PC-3 (cell line): ENCODE results near the gene ANKS4B.

Experiments
- EZH2 ChIP-seq: fragments of 300-600 bp; sonication (generic); IDR thresholded peaks from one replicate; pipeline ENCODE4 v1.6.1; 2017; ENCODE audit warnings: antibody characterized with exemption, mild to moderate bottlenecking, low read length; ENCODE audit not compliant: unreplicated experiment
- TF ChIP-seq, protein P1 (sequence below): fragments of 300-600 bp; sonication (generic); conservative IDR thresholded peaks from 2 replicates; pipeline ENCODE4 v1.5.1; 2017; ENCODE audit warnings: antibody characterized with exemption, low read depth, mild to moderate bottlenecking, low read length

DNA sequence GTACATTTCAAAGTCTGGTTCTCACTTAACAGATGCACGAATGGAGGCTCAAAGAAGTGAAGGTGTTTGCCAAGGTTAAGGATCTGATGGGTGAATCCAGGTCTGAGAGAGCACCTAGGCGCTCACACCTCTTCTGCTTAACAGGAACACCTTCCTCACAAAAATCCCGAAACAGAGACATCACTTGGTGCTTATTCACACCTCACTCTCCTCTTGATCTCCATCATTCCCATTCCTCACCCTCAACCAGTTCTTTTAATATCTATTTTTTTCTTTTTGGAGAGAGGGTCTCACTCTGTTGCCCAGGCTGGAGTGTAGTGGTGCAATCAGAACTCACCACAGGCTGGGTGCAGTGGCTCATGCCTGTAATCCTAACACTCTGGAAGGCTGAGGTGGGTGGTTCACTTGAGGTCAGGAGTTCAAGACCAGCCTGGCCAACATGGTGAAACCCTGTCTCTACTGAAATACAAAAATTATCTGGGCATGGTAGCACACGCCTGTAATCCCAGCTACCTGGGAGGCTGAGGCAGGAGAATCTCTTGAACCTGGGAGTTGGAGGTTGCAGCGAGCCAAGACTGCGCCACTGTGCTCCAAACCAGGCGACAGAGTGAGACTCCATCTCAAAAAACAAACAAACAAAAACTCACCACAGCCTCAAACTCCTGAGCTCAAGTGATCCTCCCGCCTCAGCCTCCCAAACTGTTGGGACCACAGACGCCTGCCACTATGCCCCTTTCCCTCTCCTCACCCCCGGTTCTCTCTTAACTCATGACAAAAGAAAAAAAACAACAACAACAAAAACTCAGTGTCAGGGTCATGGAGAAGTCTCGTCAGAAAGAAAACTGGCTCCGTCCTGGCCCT is 29.5 kb downstream of the ANKS4B start:
- TF ChIP-seq EZH2: no peak
- TF ChIP-seq, protein P1, sequence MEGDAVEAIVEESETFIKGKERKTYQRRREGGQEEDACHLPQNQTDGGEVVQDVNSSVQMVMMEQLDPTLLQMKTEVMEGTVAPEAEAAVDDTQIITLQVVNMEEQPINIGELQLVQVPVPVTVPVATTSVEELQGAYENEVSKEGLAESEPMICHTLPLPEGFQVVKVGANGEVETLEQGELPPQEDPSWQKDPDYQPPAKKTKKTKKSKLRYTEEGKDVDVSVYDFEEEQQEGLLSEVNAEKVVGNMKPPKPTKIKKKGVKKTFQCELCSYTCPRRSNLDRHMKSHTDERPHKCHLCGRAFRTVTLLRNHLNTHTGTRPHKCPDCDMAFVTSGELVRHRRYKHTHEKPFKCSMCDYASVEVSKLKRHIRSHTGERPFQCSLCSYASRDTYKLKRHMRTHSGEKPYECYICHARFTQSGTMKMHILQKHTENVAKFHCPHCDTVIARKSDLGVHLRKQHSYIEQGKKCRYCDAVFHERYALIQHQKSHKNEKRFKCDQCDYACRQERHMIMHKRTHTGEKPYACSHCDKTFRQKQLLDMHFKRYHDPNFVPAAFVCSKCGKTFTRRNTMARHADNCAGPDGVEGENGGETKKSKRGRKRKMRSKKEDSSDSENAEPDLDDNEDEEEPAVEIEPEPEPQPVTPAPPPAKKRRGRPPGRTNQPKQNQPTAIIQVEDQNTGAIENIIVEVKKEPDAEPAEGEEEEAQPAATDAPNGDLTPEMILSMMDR: no peak
